WERI-Rb-1 (cell line): ENCODE data around the gene PAX2.

Experiments
- DNase-seq: peaks from one replicate; pipeline ENCODE4 v3.0.0-alpha.2; 2020
- H3K27ac ChIP-seq: fragments of 250-450 bp; sonication (Bioruptor Pico); 2 replicates; pipeline ENCODE4 v1.5.1; 2020; ENCODE audit warnings: mild to moderate bottlenecking, moderate library complexity
- H3K27me3 ChIP-seq: fragments of 250-450 bp; sonication (Bioruptor Pico); 2 replicates; pipeline ENCODE4 v1.5.1; 2021; ENCODE audit warnings: mild to moderate bottlenecking, low read depth, moderate library complexity; ENCODE audit not compliant: insufficient read depth, severe bottlenecking
- H3K36me3 ChIP-seq: fragments of 250-450 bp; sonication (Bioruptor Pico); 2 replicates; pipeline ENCODE4 v1.5.1; 2020; ENCODE audit warnings: mild to moderate bottlenecking, moderate library complexity
- H3K4me3 ChIP-seq: 2 replicates; pipeline ENCODE4 v1.5.1; 2011; ENCODE audit warnings: low read depth, mild to moderate bottlenecking, control low read depth, low read length
- H3K9me3 ChIP-seq: fragments of 250-450 bp; sonication (Bioruptor Pico); 2 replicates; pipeline ENCODE4 v1.5.1; 2021; ENCODE audit warnings: mild to moderate bottlenecking, moderate library complexity; ENCODE audit not compliant: severe bottlenecking
- TF ChIP-seq, protein P1 (sequence below): IDR thresholded peaks from 2 replicates; pipeline ENCODE4 v1.5.1; 2011; ENCODE audit warnings: low read depth, mild to moderate bottlenecking, control low read depth, inconsistent platforms, low read length

The PAX2 gene

DNA sequence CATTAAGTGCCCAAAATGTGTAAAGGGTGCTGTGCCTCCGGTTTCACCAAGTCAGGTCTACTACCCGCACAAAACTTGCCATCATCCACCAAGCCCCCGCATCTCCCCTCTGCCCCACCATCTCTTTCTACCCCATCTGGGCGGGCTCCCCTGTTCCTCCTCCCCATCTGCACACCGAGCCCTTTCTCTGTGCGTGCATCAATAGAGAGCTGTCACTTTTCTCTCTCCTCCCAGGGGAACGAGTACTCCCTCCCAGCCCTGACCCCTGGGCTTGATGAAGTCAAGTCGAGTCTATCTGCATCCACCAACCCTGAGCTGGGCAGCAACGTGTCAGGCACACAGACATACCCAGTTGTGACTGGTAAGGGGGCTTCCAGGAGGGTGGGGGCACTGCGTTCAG lies 63.5 kb downstream of the PAX2 start:
- Histone ChIP-seq H3K27me3 (peaks cover 97% of the 10 kb centered on the region), H3K4me3 (no peak overlapping the region), H3K9me3 (no peaks in the 10 kb centered on the region), H3K36me3 (no peaks in the 10 kb centered on the region), H3K27ac (no peak overlapping the region)
- TF ChIP-seq, protein P1, sequence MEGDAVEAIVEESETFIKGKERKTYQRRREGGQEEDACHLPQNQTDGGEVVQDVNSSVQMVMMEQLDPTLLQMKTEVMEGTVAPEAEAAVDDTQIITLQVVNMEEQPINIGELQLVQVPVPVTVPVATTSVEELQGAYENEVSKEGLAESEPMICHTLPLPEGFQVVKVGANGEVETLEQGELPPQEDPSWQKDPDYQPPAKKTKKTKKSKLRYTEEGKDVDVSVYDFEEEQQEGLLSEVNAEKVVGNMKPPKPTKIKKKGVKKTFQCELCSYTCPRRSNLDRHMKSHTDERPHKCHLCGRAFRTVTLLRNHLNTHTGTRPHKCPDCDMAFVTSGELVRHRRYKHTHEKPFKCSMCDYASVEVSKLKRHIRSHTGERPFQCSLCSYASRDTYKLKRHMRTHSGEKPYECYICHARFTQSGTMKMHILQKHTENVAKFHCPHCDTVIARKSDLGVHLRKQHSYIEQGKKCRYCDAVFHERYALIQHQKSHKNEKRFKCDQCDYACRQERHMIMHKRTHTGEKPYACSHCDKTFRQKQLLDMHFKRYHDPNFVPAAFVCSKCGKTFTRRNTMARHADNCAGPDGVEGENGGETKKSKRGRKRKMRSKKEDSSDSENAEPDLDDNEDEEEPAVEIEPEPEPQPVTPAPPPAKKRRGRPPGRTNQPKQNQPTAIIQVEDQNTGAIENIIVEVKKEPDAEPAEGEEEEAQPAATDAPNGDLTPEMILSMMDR = no peak
- no peak for DNase-seq

DNA sequence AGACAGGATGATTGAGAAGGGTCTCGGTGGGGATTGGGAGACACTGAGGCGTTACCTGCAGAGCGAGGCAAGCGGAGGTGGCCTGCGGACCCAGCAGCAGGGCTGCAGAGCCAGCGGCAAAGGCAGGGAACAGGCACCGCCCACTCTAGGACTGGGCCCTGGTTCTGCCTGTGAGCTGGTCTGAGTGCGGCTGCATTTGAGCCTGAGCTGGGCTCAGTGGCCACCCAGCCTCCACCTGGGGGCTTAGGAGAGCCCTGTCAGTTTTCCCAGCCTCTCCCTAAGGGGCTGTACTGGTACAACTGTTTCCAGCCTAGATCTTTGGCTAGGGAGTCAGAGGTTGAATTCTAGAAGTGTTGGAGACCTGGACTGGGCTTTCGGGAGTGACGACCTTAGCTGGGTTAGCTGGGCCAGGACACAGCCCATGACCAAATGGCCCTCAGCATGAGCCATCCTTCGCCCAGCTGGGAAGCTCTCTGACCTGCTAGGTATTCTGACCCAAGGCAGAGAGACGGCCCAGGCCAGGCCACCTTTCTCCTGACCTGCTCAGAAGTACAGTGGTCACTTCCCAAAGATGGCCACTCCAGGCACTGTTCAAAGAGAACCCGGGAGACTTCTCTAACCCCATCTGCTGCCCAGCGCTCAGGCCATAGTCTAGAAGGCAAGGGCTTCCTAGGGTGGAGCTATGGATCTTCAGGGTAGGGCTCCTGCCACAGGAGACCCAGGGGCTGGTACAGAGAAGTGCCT lies 64.9 kb downstream of the PAX2 start:
- DNase-seq = no peak
- no peak overlapping the region for H3K27ac ChIP-seq

DNA sequence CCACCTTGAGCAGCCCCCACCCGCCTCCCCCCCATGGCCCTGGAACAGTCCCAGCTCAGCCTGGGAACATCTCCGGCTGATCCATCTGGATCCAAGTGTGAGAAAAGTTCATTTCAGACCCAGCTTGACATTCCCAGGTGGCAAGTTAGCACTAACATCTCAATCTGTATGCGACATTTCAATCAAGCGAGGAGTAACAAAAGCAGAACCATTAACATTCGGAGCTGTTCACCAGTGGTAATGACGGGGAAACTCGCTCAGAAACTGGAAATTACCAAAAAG lies 65.4 kb downstream of the PAX2 start:
- no peak for DNase-seq
- no peak overlapping the region for H3K27ac ChIP-seq
- TF ChIP-seq, protein P1 = no peak
- H3K36me3 ChIP-seq = no peaks in the 10 kb centered on the region
- no peaks in the 10 kb centered on the region for H3K9me3 ChIP-seq
- peaks cover 97% of the 10 kb centered on the region for H3K27me3 ChIP-seq
- H3K4me3 ChIP-seq = no peak overlapping the region

More for the DNA sequence above, 64.9 kb downstream of the PAX2 start:
- Histone ChIP-seq H3K27me3 (peaks cover 97% of the 10 kb centered on the region), H3K4me3 (no peak overlapping the region), H3K9me3 (no peaks in the 10 kb centered on the region), H3K36me3 (no peaks in the 10 kb centered on the region)
- TF ChIP-seq, protein P1 = no peak

DNA sequence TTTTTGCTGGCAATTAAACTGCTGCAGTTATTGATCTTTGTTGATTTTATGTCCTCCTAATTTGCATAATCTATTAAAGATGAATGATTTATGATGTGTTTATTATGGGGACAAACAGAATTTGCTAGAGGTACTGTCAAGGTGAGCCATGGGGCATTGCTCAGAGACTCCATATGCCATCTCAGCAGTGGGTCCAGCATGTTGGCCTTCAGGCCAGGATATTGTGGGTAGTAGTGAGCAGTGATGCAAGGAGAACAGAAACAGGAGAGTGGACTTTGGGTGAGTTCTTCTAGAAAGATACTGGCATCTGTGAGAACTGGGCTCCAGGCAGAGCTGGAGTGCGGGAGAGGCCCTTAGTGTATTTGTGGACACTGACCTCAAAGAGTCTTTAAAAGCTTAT lies 65.9 kb downstream of the PAX2 start:
- no peaks in the 10 kb centered on the region for H3K36me3 ChIP-seq
- no peak overlapping the region for H3K27ac ChIP-seq
- H3K4me3 ChIP-seq = no peak overlapping the region
- TF ChIP-seq, protein P1 = no peak
- H3K27me3 ChIP-seq = peaks cover 97% of the 10 kb centered on the region
- no peak for DNase-seq
- no peaks in the 10 kb centered on the region for H3K9me3 ChIP-seq

DNA sequence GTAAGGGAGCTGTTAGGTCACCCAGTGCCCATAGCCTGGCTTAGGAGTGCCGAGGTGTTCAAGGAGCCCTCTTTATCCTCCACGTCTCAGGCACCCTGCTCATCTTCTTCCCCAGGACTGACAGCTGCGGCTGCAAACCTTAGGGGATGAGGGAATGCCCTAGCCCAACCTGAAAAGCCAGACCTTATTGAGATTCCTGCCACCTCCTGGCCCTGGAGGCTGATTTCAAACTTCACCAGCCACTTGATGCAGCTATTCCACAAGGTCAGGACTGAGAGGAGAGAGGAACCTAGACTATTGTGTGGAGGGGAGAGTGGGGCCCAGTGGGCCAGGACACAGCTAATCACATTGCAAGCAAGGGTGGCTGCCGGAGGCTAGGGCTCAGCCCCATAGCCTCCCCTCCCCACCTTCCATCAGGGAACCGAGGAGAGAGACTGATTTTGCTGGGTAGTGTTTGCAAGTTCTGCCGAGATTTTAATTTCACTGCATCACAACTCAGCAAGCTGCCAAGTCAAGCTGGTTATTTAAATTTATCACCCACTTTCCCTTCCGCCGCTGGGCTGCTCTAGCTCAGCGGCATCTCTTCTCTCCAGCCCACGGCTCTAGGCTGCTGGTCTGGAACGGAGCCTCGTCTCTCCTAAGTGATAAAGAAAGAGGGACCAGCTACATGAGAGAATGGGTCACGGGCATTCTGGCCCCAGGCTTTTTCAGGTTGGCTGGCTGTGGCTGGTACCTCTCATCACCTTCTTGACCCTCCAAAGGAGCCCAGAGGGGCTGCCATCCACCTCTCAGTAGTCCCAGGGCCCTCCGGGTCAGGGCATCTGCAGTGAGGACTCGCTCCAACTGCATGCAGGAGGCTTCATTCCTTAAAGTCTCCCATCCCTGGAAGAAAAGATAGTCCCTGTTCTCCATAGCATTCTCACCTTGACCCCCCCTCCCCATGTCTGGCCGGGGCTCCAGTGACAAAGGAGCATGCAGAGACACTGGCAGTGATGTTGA lies 66.7 kb downstream of the PAX2 start:
- TF ChIP-seq, protein P1 = no peak
- Histone ChIP-seq H3K9me3 (no peaks in the 10 kb centered on the region), H3K27me3 (peaks cover 97% of the 10 kb centered on the region), H3K27ac (no peak overlapping the region), H3K36me3 (no peaks in the 10 kb centered on the region), H3K4me3 (no peak overlapping the region)
- no peak for DNase-seq
